ENCODE data around the gene TMCC2. TPM values are rescaled to one million over a fixed set of nuclear protein-coding genes. Genes with fewer than 3 reads are reported as not detected.

The TMCC2 gene
- total and polyA plus RNA-seq, 2 donors (not counting 1 experiment from before 2014, with no cell fraction given) = 2.0 to 4.0 TPM

- no peaks in the 10 kb centered on the region for H4K20me1 ChIP-seq (ENCODE audit: control insufficient read depth, insufficient read depth, low read length, poor library complexity, severe bottlenecking)
- H3K4me1 Mint-ChIP-seq = peaks cover 1% of the 10 kb centered on the region
- POLR2A ChIA-PET = no interaction called here
- no peak overlapping the region for H3K9ac ChIP-seq (ENCODE audit: low read length)
- intact Hi-C loops (cut with micrococcal nuclease) = no loop called here
- no peaks in the 10 kb centered on the region for H3K4me1 ChIP-seq (ENCODE audit: control insufficient read depth in 2 of 2, insufficient read depth in 2 of 2, low read length in 2 of 2)
- H3K27ac Mint-ChIP-seq = no peak overlapping the region
- no peak overlapping the region for H3K4me2 ChIP-seq (replicated peaks; ENCODE audit: low read depth, low read length, poor library complexity, severe bottlenecking)
- no peaks in the 10 kb centered on the region for H3K36me3 ChIP-seq (replicated peaks in 1 of 2; ENCODE audit: control extremely low read depth in 1 of 2, control insufficient read depth in 1 of 2, extremely low read depth in 1 of 2, insufficient read depth in 2 of 2, low read length in 1 of 2)
- CTCF ChIA-PET = interaction anchor here (0.8 to 3.9 kb wide), 2 partner anchors 8 to 159 kb away, joined by 4 to 16 read pairs; partner anchors contain the start of gene TMCC2
- TF ChIP-seq, protein P1, sequence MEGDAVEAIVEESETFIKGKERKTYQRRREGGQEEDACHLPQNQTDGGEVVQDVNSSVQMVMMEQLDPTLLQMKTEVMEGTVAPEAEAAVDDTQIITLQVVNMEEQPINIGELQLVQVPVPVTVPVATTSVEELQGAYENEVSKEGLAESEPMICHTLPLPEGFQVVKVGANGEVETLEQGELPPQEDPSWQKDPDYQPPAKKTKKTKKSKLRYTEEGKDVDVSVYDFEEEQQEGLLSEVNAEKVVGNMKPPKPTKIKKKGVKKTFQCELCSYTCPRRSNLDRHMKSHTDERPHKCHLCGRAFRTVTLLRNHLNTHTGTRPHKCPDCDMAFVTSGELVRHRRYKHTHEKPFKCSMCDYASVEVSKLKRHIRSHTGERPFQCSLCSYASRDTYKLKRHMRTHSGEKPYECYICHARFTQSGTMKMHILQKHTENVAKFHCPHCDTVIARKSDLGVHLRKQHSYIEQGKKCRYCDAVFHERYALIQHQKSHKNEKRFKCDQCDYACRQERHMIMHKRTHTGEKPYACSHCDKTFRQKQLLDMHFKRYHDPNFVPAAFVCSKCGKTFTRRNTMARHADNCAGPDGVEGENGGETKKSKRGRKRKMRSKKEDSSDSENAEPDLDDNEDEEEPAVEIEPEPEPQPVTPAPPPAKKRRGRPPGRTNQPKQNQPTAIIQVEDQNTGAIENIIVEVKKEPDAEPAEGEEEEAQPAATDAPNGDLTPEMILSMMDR (IDR thresholded peaks at IDR 0.05) = no peak
- TF ChIP-seq EZH2 (IDR thresholded peaks at IDR 0.05; ENCODE audit: borderline replicate concordance, insufficient read depth, low read depth, low read length, poor library complexity, severe bottlenecking) = no peak
- no peak for ATAC-seq (ENCODE audit: low read depth)
- WGBS (ENCODE audit: insufficient coverage) = no CpG with 5 or more reads among the region's 2 CpGs
- H3K4me3 ChIP-seq (ENCODE audit: control extremely low read depth in 1 of 5, extremely low read depth in 1 of 5, insufficient read depth in 1 of 5, low read depth in 2 of 5, low read length in 4 of 5) = no peak overlapping the region
- no peak overlapping the region for H3K27ac ChIP-seq (ENCODE audit: low read length in 2 of 2)
- H3K27me3 ChIP-seq (replicated peaks in 1 of 4; ENCODE audit: control extremely low read depth in 1 of 4, control insufficient read depth in 3 of 4, insufficient read depth in 4 of 4, low read length in 3 of 4) = no peaks in the 10 kb centered on the region
- DNase-seq = no peak
- no peaks in the 10 kb centered on the region for H3K9me3 Mint-ChIP-seq (ENCODE audit: insufficient read depth)
- H3K9me3 ChIP-seq (ENCODE audit: control extremely low read depth in 1 of 3, control insufficient read depth in 2 of 3, insufficient read depth in 1 of 3, low read length in 2 of 3) = no peaks in the 10 kb centered on the region
- no peak overlapping the region for H2AFZ ChIP-seq (ENCODE audit: insufficient read depth, low read depth, low read length, poor library complexity, severe bottlenecking)
- H3K27me3 Mint-ChIP-seq = peaks cover 17% of the 10 kb centered on the region
- no peak overlapping the region for H3K4me3 Mint-ChIP-seq
- no peaks in the 10 kb centered on the region for H3K79me2 ChIP-seq (ENCODE audit: control insufficient read depth, insufficient read depth, low read length)
Observed at GRCh38 chr1:205220421-205220820, 7.3 kb upstream of the TMCC2 start.

- Mint-ChIP-seq H3K9me3 (ENCODE audit: insufficient read depth) (no peaks in the 10 kb centered on the region), H3K27ac (no peak overlapping the region), H3K4me1 (peaks cover 22% of the 10 kb centered on the region), H3K4me3 (no peak overlapping the region), H3K27me3 (peaks cover 28% of the 10 kb centered on the region)
- Histone ChIP-seq H4K20me1 (ENCODE audit: control insufficient read depth, insufficient read depth, low read length, poor library complexity, severe bottlenecking) (no peaks in the 10 kb centered on the region), H3K9ac (ENCODE audit: low read length) (no peak overlapping the region), H3K4me3 (ENCODE audit: control extremely low read depth in 1 of 5, extremely low read depth in 1 of 5, insufficient read depth in 1 of 5, low read depth in 2 of 5, low read length in 4 of 5) (no peak overlapping the region), H3K9me3 (ENCODE audit: control extremely low read depth in 1 of 3, control insufficient read depth in 2 of 3, insufficient read depth in 1 of 3, low read length in 2 of 3) (no peaks in the 10 kb centered on the region), H3K79me2 (ENCODE audit: control insufficient read depth, insufficient read depth, low read length) (no peaks in the 10 kb centered on the region), H3K4me1 (ENCODE audit: control insufficient read depth in 2 of 2, insufficient read depth in 2 of 2, low read length in 2 of 2) (peaks cover 9 to 24% of the 10 kb centered on the region in 2 donors), H2AFZ (ENCODE audit: insufficient read depth, low read depth, low read length, poor library complexity, severe bottlenecking) (no peak overlapping the region), H3K36me3 (replicated peaks in 1 of 2; ENCODE audit: control extremely low read depth in 1 of 2, control insufficient read depth in 1 of 2, extremely low read depth in 1 of 2, insufficient read depth in 2 of 2, low read length in 1 of 2) (no peaks in the 10 kb centered on the region), H3K4me2 (replicated peaks; ENCODE audit: low read depth, low read length, poor library complexity, severe bottlenecking) (no peak overlapping the region), H3K27ac (ENCODE audit: low read length in 2 of 2) (no peak overlapping the region), H3K27me3 (replicated peaks in 1 of 4; ENCODE audit: control extremely low read depth in 1 of 4, control insufficient read depth in 3 of 4, insufficient read depth in 4 of 4, low read length in 3 of 4) (peaks cover 0 to 14% (median under 1%) of the 10 kb centered on the region in 4 experiments)
- TF ChIP-seq EZH2 (IDR thresholded peaks at IDR 0.05; ENCODE audit: borderline replicate concordance, insufficient read depth, low read depth, low read length, poor library complexity, severe bottlenecking) = no peak
- TF ChIP-seq, protein P1 (IDR thresholded peaks at IDR 0.05) = no peak
- ATAC-seq (ENCODE audit: low read depth) = no peak
- ChIA-PET CTCF (interaction anchor here (1.1 to 1.2 kb wide), 2 partner anchors 102 to 248 kb away, joined by 3 to 4 read pairs; no protein-coding TSS in a partner anchor), POLR2A (interaction anchor here (1.0 kb wide), 1 partner anchor 13 kb away, joined by 4 read pairs; the partner anchor contains the start of gene DSTYK)
- no peak for DNase-seq
- intact Hi-C loops (cut with micrococcal nuclease) = loop anchor here (5.0 kb wide), 1 partner anchor 98 kb away; the partner anchor contains the start of gene NUAK2
Observed at GRCh38 chr1:205224736-205225135, 3.0 kb upstream of the TMCC2 start.
